ENCODE data around the gene TSR3. TPM values are rescaled to one million over a fixed set of nuclear protein-coding genes. Genes with fewer than 3 reads are reported as not detected.

TSR3 gene
- total and polyA plus RNA-seq, 2 of the 13 experiments (the other 11 are each of a cell fraction or from before 2014, with no cell fraction given), result 24.2 to 51.0 TPM

DNA sequence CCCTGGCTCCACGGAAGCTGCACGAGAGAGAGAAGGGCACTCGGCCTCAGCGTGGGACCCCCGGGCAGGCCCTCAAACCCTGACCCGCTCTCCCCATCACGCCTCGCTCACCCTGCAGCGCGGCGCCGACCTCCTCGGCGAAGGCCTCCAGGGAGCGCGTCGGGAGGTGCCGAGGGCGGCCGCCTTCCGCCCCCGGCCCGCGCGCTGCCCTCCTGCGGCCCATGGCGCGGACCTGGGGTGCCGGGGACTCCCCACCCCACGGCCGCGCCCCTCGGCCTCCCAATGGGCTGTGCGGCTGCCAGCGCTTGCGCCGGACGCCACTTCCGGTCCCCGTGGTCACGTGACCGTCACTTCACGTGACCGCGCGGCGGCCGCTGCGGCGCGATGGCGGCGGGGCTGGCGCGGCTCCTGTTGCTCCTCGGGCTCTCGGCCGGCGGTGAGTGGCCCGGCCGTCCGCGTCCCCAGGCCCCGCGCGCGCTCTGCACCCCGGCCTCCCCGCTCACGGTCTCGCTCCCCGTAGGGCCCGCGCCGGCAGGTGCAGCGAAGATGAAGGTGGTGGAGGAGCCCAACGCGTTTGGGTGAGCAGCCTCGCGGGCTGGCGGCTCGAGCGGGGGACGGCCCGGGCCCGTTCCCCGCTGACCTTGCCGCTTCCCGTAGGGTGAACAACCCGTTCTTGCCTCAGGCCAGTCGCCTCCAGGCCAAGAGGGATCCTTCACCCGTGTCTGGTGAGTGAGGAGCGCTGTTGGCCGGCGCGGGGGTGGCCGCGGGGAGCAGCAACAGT, at the start of gene TSR3, which contains the start of gene GNPTG (continued):
- TF ChIP-seq DMAP1 (CRISPR knock-in tag; IDR thresholded peaks at IDR 0.05), result no peak
- no peak for TF ChIP-seq ZNF460 (CRISPR knock-in tag; IDR thresholded peaks at IDR 0.05; ENCODE audit: borderline replicate concordance)
- TF ChIP-seq ZNF432 (CRISPR knock-in tag; IDR thresholded peaks at IDR 0.05; ENCODE audit: borderline replicate concordance), result no peak
- TF ChIP-seq ZC3H13 (CRISPR knock-in tag; IDR thresholded peaks at IDR 0.05), result no peak
- TF ChIP-seq TGIF2 (CRISPR knock-in tag; IDR thresholded peaks at IDR 0.05), result peak; percentile 86; the same call in 1 of the 2 replicates
- no peak for TF ChIP-seq ZNF343 (CRISPR knock-in tag; IDR thresholded peaks at IDR 0.05)
- TF ChIP-seq ZNF878 (CRISPR knock-in tag; IDR thresholded peaks at IDR 0.05), result no peak
- TF ChIP-seq SMAD1 (CRISPR knock-in tag; IDR thresholded peaks at IDR 0.05; ENCODE audit: borderline replicate concordance, low read depth), result peak; percentile 90
- peak; percentile 71; the same call in 1 of the 2 replicates for TF ChIP-seq ZNF546 (CRISPR knock-in tag; conservative IDR thresholded peaks at IDR 0.05)
- no peak for TF ChIP-seq ZNF276 (CRISPR knock-in tag; IDR thresholded peaks at IDR 0.05; ENCODE audit: low read depth)
- no peak; the same call in 1 of the 2 replicates for TF ChIP-seq ZNF777 (CRISPR knock-in tag; IDR thresholded peaks at IDR 0.05)
- TF ChIP-seq, protein P1, sequence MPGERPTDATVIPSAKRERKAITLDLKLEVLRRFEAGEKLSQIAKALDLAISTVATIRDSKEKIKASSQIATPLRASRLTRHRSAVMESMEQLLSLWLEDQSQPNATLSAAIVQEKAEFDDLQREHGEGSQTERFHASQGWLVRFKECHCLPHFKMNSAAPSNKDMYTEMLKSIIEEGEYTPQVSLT (CRISPR knock-in tag; IDR thresholded peaks at IDR 0.05; ENCODE audit: borderline replicate concordance, low read depth), result no peak
- TF ChIP-seq ZNF260 (CRISPR knock-in tag; IDR thresholded peaks at IDR 0.05; ENCODE audit: borderline replicate concordance, low read depth), result no peak
- TF ChIP-seq HOXA7 (CRISPR knock-in tag; IDR thresholded peaks at IDR 0.05), result no peak
- TF ChIP-seq, protein P2, sequence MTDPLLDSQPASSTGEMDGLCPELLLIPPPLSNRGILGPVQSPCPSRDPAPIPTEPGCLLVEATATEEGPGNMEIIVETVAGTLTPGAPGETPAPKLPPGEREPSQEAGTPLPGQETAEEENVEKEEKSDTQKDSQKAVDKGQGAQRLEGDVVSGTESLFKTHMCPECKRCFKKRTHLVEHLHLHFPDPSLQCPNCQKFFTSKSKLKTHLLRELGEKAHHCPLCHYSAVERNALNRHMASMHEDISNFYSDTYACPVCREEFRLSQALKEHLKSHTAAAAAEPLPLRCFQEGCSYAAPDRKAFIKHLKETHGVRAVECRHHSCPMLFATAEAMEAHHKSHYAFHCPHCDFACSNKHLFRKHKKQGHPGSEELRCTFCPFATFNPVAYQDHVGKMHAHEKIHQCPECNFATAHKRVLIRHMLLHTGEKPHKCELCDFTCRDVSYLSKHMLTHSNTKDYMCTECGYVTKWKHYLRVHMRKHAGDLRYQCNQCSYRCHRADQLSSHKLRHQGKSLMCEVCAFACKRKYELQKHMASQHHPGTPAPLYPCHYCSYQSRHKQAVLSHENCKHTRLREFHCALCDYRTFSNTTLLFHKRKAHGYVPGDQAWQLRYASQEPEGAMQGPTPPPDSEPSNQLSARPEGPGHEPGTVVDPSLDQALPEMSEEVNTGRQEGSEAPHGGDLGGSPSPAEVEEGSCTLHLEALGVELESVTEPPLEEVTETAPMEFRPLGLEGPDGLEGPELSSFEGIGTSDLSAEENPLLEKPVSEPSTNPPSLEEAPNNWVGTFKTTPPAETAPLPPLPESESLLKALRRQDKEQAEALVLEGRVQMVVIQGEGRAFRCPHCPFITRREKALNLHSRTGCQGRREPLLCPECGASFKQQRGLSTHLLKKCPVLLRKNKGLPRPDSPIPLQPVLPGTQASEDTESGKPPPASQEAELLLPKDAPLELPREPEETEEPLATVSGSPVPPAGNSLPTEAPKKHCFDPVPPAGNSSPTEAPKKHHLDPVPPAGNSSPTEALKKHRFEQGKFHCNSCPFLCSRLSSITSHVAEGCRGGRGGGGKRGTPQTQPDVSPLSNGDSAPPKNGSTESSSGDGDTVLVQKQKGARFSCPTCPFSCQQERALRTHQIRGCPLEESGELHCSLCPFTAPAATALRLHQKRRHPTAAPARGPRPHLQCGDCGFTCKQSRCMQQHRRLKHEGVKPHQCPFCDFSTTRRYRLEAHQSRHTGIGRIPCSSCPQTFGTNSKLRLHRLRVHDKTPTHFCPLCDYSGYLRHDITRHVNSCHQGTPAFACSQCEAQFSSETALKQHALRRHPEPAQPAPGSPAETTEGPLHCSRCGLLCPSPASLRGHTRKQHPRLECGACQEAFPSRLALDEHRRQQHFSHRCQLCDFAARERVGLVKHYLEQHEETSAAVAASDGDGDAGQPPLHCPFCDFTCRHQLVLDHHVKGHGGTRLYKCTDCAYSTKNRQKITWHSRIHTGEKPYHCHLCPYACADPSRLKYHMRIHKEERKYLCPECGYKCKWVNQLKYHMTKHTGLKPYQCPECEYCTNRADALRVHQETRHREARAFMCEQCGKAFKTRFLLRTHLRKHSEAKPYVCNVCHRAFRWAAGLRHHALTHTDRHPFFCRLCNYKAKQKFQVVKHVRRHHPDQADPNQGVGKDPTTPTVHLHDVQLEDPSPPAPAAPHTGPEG (CRISPR knock-in tag; IDR thresholded peaks at IDR 0.05), result no peak
- TF ChIP-seq ZBTB21 (CRISPR knock-in tag; IDR thresholded peaks at IDR 0.05), result no peak
- TF ChIP-seq, protein P3, sequence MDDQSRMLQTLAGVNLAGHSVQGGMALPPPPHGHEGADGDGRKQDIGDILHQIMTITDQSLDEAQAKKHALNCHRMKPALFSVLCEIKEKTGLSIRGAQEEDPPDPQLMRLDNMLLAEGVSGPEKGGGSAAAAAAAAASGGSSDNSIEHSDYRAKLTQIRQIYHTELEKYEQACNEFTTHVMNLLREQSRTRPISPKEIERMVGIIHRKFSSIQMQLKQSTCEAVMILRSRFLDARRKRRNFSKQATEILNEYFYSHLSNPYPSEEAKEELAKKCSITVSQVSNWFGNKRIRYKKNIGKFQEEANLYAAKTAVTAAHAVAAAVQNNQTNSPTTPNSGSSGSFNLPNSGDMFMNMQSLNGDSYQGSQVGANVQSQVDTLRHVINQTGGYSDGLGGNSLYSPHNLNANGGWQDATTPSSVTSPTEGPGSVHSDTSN (CRISPR knock-in tag; IDR thresholded peaks at IDR 0.05; ENCODE audit: borderline replicate concordance), result peak; percentile 29; the same call in 1 of the 2 replicates
- no peak for TF ChIP-seq NFIB (CRISPR knock-in tag; IDR thresholded peaks at IDR 0.05; ENCODE audit: borderline replicate concordance)
- TF ChIP-seq GPN1 (CRISPR knock-in tag; IDR thresholded peaks at IDR 0.05; ENCODE audit: borderline replicate concordance), result no peak; the same call in 1 of the 2 replicates
